HG02884 (cell line): Measurements from ENCODE around the gene PDE6C.

Source experiments
- ATAC-seq: cut with Tn5 transposase; IDR thresholded peaks from one replicate; pipeline ENCODE4 v1.9.1; 2021; ENCODE audit warnings: mild to moderate bottlenecking, moderate library complexity; ENCODE audit not compliant: unreplicated experiment

Gene PDE6C

DNA sequence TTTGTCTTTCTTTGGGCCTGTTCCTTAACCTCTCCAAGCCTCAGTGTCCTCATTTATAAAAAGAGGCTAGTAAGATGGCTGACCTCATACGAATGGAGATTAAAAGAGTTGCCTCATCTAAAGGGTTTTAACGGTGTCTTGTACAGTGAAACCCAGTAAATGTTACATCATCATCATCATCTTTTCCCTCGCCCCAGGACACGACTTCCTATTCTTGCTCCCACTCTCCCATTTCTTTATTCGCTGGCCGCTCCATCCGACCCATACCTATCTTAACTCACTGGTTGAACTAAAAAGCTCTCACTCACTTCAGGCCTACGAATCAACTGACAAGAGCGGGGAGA is 89.5 kb downstream of the PDE6C start:
- peak; percentile 11 for ATAC-seq

DNA sequence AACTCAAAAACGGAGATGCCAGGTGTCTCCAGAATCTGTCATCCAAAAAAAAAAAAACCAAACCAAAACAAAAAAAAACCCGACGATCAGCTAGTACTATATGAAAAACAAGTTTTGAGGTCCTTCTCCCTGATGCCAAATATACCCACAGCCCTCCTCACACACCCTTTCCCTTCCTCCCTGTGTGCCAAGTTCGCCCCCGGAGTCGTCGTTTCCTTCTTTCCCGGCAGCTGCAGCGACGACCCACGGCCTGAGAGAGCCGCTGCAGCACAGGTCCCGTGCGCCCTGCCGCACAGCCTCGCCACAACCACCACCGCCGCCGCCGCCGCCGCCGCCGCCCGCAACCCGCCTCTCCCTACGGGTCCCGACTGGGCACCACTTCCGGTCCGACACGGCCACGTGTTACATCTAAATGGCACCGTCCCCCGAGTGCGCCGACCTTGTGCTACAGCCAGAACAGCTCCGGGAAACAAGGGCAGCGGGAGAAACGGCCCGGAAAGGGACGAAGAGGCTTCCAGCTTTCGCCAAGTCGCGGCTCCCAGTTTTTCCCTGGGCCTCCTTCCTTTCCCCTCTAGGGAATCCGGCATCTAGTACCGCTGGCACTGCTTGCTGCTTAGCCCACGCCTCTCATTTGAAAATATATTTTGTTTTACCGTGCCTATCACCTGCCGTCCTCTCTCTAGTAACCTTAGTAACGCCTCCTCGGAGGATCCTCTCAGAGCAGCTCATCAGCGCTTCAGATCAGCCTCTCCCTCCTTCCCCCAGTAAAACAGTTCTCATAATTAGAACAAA is 90.1 kb downstream of the PDE6C start, which contains the start of gene FRA10AC1:
TSS of gene FRA10AC1 (minus strand) at position 383 of the 792 bp plus-strand sequence. CDS start 2,486 bp downstream, outside the sequence.
- peak; percentile 78 for ATAC-seq

DNA sequence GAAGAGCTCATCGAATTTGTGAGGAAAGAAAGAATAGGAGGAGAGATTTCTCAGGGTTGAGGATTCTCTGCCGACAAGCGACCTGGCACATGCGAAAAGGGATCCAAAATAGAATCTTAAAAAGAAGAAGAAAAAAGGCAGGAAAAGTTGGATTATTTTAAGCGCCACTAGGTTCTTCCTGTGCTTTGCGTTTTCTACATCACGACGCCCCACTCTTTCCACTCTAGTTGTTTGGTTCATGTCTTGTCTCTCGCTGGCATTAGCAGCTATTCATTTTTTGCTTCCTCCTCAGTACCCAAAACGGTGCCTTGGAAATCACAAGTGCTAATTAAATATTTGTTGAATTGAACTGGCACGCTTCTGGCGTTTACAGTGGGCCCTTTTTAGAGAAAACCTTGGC is 90.7 kb downstream of the PDE6C start:
- ATAC-seq, result peak; percentile 21

DNA sequence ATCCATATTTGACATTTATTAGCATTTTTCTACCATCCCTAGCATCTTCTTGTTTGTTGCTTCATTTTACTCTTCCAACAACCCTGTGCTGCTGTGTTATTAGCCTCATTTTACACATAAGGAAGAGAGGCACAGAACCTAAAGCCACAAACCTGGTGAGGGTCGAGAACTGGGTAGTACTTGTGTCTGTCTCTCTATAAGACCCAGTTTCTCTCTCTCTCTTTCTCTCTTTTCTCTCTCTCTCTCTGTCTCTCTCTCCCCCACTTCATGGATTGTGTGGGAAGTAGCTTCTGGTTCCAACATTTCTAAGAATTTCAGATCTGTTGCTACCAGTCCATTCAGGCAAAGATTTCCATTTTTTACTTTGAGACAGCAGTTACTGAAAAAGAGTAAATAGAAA is 91.5 kb downstream of the PDE6C start:
- ATAC-seq, result no peak

DNA sequence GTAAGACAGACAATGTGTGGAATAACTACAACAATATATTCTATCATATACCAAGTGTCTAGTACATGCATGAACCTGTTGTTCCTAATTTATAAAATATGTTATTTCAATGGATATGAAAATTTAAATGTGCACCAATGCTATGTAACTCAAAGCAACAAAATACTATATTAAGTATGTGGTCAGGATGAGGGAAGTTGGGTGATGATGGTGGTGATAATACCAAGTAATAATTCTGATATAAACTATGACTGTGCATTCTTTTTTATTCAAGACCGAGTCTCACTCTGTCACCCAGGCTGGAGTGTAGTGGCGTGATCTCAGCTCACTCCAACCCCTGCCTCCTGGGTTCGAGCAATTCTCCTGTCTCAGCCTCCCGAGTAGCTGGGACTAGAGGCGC is 92.1 kb downstream of the PDE6C start:
- no peak for ATAC-seq

DNA sequence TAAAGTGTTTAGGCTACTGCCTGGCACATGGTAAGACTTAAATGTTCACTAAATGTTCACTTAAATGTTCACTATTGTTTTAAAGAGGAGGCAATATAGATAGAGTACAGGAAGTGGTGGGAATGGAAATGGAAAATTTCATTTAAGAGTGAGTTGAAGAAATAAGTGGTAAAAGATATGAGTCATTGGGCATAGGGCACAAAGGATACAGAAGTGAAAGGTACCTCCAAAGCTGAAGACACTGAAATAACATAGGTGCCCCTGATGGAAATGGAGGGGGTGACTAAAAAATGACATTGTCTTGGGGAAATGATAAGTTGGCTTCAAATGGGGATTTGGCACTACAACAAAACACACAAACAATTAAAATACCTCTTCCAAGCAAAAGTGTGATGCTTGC is 95.3 kb downstream of the PDE6C start:
- ATAC-seq, result no peak

DNA sequence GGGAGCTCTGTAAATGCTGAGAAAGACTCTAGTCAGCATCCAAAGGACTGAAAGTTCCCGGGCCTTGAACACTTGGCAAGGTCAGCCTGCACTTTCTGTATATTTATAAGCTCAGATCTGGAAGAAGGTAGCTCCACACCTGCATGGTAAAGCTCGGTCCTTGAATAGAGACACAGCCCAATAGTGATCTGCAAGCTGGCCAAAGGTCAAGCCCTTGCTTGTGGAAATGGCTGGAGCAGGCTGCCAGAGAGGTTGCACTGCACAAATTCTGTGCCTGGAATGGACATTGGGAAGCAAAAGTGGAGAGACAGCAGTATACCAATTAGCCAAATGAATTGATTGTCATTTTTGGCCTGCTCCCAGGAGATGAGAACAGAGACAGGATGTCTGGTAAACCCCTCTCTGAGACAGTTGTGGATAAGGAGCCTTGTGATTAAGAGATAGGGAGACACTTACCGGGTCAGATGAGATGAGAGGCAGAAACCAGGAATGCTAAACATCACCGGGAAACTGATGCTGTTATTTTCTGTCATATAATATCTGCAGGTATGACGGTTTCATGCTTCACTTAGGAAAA is 98.1 kb downstream of the PDE6C start:
- no peak for ATAC-seq

DNA sequence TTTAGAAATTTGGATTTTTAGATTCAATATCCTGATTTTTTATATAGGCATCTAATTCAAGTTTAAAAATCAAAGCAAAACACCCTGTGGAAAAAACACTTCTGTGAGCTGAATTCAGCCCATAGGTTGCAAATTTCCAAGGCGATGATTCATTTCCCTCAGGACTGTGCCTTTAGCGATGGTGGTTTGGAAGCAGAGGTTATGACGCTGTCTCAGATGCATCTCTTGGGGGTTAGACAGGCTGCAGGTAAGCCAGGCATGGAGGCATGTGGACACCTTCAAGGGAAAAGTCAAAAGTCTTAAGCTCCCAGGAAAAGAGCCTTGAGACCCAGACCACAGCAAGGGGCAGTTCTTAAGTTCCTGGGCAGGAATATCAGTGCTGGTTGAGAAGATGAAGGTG is 99.6 kb downstream of the PDE6C start:
- ATAC-seq, result no peak

DNA sequence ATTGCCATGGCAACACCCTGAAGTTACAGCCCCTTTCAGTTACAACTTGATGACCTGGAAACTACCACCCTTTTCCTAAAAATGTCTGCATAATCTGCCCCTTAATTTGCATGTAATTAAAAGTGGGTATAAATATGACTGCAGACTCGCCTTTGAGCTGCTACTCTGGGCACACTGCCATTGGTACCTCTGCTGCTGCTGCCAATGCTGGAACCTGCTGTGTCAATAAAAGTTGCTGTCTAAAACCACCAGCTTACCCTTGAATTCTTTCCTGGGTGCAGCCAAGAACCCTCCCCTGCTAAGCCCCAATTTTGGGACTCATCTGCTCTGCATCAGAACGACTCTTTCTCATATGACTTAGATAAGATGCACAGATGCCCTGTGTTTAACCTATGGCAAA is 100.3 kb downstream of the PDE6C start:
- ATAC-seq, result no peak

DNA sequence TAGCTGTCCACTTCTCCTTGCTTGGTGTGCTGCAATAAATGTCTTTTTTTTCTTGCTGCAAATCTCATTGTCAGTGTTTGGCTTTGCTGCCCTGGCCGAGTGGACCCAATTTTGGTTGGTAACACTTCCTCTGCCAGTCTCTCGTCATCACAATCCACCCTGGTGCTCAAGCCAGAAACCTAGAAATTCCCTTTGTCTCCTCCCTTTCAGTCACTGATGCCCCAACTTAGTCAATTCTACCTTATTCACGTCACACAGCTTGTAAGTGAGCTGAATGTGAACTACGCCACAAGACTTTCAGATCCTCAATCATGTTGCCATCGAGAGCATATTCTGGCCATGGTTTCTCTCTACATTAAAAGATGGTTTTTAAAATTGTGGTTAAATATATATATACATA is 103.0 kb downstream of the PDE6C start:
- peak; percentile 80 for ATAC-seq
